SK-N-SH (cell line): ENCODE data around the gene SORD. TPM values are rescaled to one million over a fixed set of nuclear protein-coding genes. Genes with fewer than 3 reads are reported as not detected.

Source experiments
- CTCF ChIA-PET: fragments of 300-600, 350-600 bp; formaldehyde crosslinking; extraction: SDS; loops from one replicate; lab custom pipeline; 2021; lab: Yijun Ruan, JAX
- POLR2A ChIA-PET: fragments of 350-600 bp; sonication (Branson Sonifier 250); formaldehyde crosslinking; extraction: SDS; loops from one replicate; lab custom pipeline; 2020; ENCODE audit warnings: antibody characterized with exemption, inconsistent platforms; lab: Yijun Ruan, JAX
- DNase-seq: peaks from one replicate; pipeline ENCODE4 v3.0.0; 2012
- H2AFZ ChIP-seq: fragments of 200-600 bp; sonication (generic); 2 replicates; pipeline ENCODE4 v1.8.1; 2016; ENCODE audit warnings: antibody characterized with exemption, mild to moderate bottlenecking, low read depth
- H3F3A ChIP-seq: fragments of 200-600 bp; sonication (generic); replicated peaks from 2 replicates; pipeline ENCODE3; 2016; ENCODE audit warnings: antibody characterized with exemption, mild to moderate bottlenecking; ENCODE audit not compliant: insufficient read depth
- H3K27ac ChIP-seq, 2 experiments: fragments of 200-500 bp in 1 of 2; fragments of 200-600 bp in 1 of 2; sonication (Bioruptor generic) in 1 of 2; sonication (generic), shearing (Covaris generic) in 1 of 2; 2 replicates each; pipeline versions ENCODE4 v1.5.1 to v1.6.1; 2014 to 2016; ENCODE audit warnings: low read depth in 2 of 2, inconsistent platforms in 1 of 2, low read length in 1 of 2, mild to moderate bottlenecking in 1 of 2, mixed read lengths in 1 of 2
- H3K27me3 ChIP-seq: fragments of 200-600 bp; sonication (generic), shearing (Covaris generic); 2 replicates; pipeline ENCODE4 v1.6.1; 2016; ENCODE audit warnings: mixed run types; ENCODE audit not compliant: insufficient read depth
- H3K36me3 ChIP-seq, 2 experiments: fragments of 200-500 bp in 1 of 2; fragments of 200-600 bp in 1 of 2; sonication (Bioruptor generic) in 1 of 2; sonication (generic) in 1 of 2; replicated peaks in 1 of 2; 2 replicates each; pipeline versions ENCODE3 to v1.5.1; 2014 to 2016; ENCODE audit warnings: low read length in 1 of 2, mild to moderate bottlenecking in 1 of 2; ENCODE audit not compliant: insufficient read depth in 2 of 2, control insufficient read depth in 1 of 2
- H3K4me1 ChIP-seq, 2 experiments: fragments of 200-500 bp in 1 of 2; fragments of 200-600 bp in 1 of 2; sonication (Bioruptor generic) in 1 of 2; sonication (generic), shearing (Covaris generic) in 1 of 2; 2 replicates each; pipeline versions ENCODE4 v1.5.1 to v1.6.1; 2014 to 2016; ENCODE audit warnings: low read depth in 1 of 2, low read length in 1 of 2, mixed run types in 1 of 2; ENCODE audit not compliant: insufficient read depth in 2 of 2, control insufficient read depth in 1 of 2
- H3K4me2 ChIP-seq: fragments of 200-600 bp; sonication (generic), shearing (Covaris generic); 2 replicates; pipeline ENCODE4 v1.6.1; 2017; ENCODE audit warnings: mixed run types
- H3K4me3 ChIP-seq, 2 experiments: fragments of 200-500 bp in 1 of 2; fragments of 200-600 bp in 1 of 2; sonication (Bioruptor generic) in 1 of 2; sonication (generic), shearing (Covaris generic) in 1 of 2; 2 replicates each; pipeline versions ENCODE4 v1.5.1 to v1.8.1; 2014 to 2016; ENCODE audit warnings: low read depth in 2 of 2, inconsistent platforms in 1 of 2, low read length in 1 of 2, mild to moderate bottlenecking in 1 of 2, mixed read lengths in 1 of 2, moderate library complexity in 1 of 2
- H3K79me2 ChIP-seq: fragments of 200-600 bp; sonication (generic); 2 replicates; pipeline ENCODE4 v1.8.1; 2017; ENCODE audit warnings: mild to moderate bottlenecking; ENCODE audit not compliant: insufficient read depth
- H3K9ac ChIP-seq: fragments of 200-600 bp; sonication (generic); 2 replicates; pipeline ENCODE4 v1.6.1; 2017; ENCODE audit warnings: mixed run types
- H3K9me2 ChIP-seq: fragments of 200-600 bp; sonication (generic); 2 replicates; pipeline ENCODE4 v1.6.1; 2017; ENCODE audit warnings: mixed run types
- H3K9me3 ChIP-seq: fragments of 200-600 bp; sonication (generic); 2 replicates; pipeline ENCODE4 v1.6.1; 2017; ENCODE audit warnings: mixed run types, mild to moderate bottlenecking, moderate library complexity
- H4K20me1 ChIP-seq: fragments of 200-600 bp; sonication (generic); 2 replicates; pipeline ENCODE4 v1.6.1; 2017; ENCODE audit warnings: mild to moderate bottlenecking, mixed run types; ENCODE audit not compliant: insufficient read depth
- CHD2 ChIP-seq: fragments of 150-350 bp; IDR thresholded peaks from 2 replicates; pipeline ENCODE4 v1.6.1; 2018; ENCODE audit warnings: low read length; ENCODE audit not compliant: partially characterized antibody
- ELF1 ChIP-seq: IDR thresholded peaks from 2 replicates; pipeline ENCODE4 v1.4.0; 2012
- EP300 ChIP-seq, 2 experiments: IDR thresholded peaks; 2 replicates each; pipeline versions ENCODE4 v1.4.0 to v1.6.1; 2012; ENCODE audit warnings: borderline replicate concordance in 1 of 2, low read depth in 1 of 2, low read length in 1 of 2
- FOSL2 ChIP-seq: IDR thresholded peaks from 2 replicates; pipeline ENCODE4 v1.4.0; 2012; ENCODE audit warnings: low read depth, mild to moderate bottlenecking, moderate library complexity, borderline replicate concordance
- JUND ChIP-seq: IDR thresholded peaks from 2 replicates; pipeline ENCODE4 v1.4.0; 2012
- MXI1 ChIP-seq: IDR thresholded peaks from 2 replicates; pipeline ENCODE4 v1.6.1; 2012; ENCODE audit warnings: mild to moderate bottlenecking, low read depth, low read length, improper control_type of control experiment
- NFIC ChIP-seq: IDR thresholded peaks from 2 replicates; pipeline ENCODE4 v1.4.0; 2012; ENCODE audit warnings: borderline replicate concordance
- NRF1 ChIP-seq: IDR thresholded peaks from 2 replicates; pipeline ENCODE4 v1.6.1; 2012; ENCODE audit warnings: low read depth, mild to moderate bottlenecking, low read length
- POLR2AphosphoS5 ChIP-seq: IDR thresholded peaks from 2 replicates; pipeline ENCODE4 v1.6.1; 2012; ENCODE audit warnings: low read depth, low read length
- RAD21 ChIP-seq: IDR thresholded peaks from 2 replicates; pipeline ENCODE4 v1.6.1; 2012; ENCODE audit warnings: mild to moderate bottlenecking, low read length
- RFX5 ChIP-seq: IDR thresholded peaks from 2 replicates; pipeline ENCODE4 v1.6.1; 2012; ENCODE audit warnings: mild to moderate bottlenecking, improper control_type of control experiment, low read length
- TAF1 ChIP-seq: IDR thresholded peaks from 2 replicates; pipeline ENCODE4 v1.6.1; 2012; ENCODE audit warnings: low read depth, mild to moderate bottlenecking, low read length, moderate library complexity, borderline replicate concordance
- TCF12 ChIP-seq: IDR thresholded peaks from 2 replicates; pipeline ENCODE4 v1.4.0; 2012
- WGBS: methylation state at CpG from one replicate; pipeline ENCODE4 v1.1.6; 2017; ENCODE audit warnings: low lambda C conversion rate; 5-methylcytosine and 5-hydroxymethylcytosine counted together
- polyA plus RNA-seq, 3 experiments: library from polyadenylated mRNA; depleted of rRNA; stranded (reverse); fragments of >200 nt; gene quantifications; 2 replicates each; pipeline ENCODE4 v1.2.3, GENCODE V29; 2012
- TF ChIP-seq, protein P1 (sequence below): fragments of 150-350 bp; IDR thresholded peaks from 2 replicates; pipeline ENCODE4 v1.6.1; 2017; ENCODE audit warnings: antibody characterized with exemption, low read length, low read depth, borderline replicate concordance
- TF ChIP-seq, protein P2 (sequence below): IDR thresholded peaks from 2 replicates; pipeline ENCODE4 v1.4.0; 2012; ENCODE audit warnings: low read depth, borderline replicate concordance
- TF ChIP-seq, protein P3 (sequence below): IDR thresholded peaks from 2 replicates; pipeline ENCODE4 v1.6.1; 2012; ENCODE audit warnings: mild to moderate bottlenecking, low read depth, low read length, moderate library complexity
- TF ChIP-seq, protein P4 (sequence below): IDR thresholded peaks from 2 replicates; pipeline ENCODE4 v1.4.0; 2012; ENCODE audit warnings: low read depth, borderline replicate concordance
- TF ChIP-seq, protein P5 (sequence below): IDR thresholded peaks from 2 replicates; pipeline ENCODE4 v1.4.0; 2012; ENCODE audit warnings: low read depth

Gene SORD
- polyA plus RNA-seq, 1 of the 3 experiments (the other 2 are of a cell fraction): 35.1 TPM

DNA sequence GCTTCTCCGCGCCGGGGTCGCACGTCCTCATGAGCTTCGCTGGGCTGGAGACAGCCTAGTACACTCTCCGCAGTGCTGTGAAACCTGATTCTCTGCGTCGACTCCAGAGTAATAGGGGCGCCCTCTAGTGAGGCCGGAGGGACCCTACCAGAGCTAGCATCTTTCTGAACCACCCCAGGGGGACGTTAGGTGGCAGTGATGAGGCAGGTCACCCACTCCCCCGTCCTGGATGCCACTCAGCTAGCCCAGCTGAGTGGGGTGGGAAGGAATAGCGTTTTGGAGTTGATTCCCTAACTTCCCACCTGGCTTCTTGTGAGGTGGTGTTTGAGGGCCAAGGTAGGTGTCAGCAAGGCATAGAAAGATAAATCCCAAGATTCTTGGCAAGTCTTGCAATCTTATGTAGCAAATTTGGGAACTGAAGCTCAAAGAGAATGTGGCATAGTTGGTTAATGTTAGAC, 95.2 kb downstream of the SORD start (continued):
- TF ChIP-seq, protein P1, sequence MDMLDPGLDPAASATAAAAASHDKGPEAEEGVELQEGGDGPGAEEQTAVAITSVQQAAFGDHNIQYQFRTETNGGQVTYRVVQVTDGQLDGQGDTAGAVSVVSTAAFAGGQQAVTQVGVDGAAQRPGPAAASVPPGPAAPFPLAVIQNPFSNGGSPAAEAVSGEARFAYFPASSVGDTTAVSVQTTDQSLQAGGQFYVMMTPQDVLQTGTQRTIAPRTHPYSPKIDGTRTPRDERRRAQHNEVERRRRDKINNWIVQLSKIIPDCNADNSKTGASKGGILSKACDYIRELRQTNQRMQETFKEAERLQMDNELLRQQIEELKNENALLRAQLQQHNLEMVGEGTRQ: no peak
- TF ChIP-seq, protein P2, sequence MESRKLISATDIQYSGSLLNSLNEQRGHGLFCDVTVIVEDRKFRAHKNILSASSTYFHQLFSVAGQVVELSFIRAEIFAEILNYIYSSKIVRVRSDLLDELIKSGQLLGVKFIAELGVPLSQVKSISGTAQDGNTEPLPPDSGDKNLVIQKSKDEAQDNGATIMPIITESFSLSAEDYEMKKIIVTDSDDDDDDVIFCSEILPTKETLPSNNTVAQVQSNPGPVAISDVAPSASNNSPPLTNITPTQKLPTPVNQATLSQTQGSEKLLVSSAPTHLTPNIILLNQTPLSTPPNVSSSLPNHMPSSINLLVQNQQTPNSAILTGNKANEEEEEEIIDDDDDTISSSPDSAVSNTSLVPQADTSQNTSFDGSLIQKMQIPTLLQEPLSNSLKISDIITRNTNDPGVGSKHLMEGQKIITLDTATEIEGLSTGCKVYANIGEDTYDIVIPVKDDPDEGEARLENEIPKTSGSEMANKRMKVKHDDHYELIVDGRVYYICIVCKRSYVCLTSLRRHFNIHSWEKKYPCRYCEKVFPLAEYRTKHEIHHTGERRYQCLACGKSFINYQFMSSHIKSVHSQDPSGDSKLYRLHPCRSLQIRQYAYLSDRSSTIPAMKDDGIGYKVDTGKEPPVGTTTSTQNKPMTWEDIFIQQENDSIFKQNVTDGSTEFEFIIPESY: no peak
- TF ChIP-seq, protein P3, sequence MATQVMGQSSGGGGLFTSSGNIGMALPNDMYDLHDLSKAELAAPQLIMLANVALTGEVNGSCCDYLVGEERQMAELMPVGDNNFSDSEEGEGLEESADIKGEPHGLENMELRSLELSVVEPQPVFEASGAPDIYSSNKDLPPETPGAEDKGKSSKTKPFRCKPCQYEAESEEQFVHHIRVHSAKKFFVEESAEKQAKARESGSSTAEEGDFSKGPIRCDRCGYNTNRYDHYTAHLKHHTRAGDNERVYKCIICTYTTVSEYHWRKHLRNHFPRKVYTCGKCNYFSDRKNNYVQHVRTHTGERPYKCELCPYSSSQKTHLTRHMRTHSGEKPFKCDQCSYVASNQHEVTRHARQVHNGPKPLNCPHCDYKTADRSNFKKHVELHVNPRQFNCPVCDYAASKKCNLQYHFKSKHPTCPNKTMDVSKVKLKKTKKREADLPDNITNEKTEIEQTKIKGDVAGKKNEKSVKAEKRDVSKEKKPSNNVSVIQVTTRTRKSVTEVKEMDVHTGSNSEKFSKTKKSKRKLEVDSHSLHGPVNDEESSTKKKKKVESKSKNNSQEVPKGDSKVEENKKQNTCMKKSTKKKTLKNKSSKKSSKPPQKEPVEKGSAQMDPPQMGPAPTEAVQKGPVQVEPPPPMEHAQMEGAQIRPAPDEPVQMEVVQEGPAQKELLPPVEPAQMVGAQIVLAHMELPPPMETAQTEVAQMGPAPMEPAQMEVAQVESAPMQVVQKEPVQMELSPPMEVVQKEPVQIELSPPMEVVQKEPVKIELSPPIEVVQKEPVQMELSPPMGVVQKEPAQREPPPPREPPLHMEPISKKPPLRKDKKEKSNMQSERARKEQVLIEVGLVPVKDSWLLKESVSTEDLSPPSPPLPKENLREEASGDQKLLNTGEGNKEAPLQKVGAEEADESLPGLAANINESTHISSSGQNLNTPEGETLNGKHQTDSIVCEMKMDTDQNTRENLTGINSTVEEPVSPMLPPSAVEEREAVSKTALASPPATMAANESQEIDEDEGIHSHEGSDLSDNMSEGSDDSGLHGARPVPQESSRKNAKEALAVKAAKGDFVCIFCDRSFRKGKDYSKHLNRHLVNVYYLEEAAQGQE: no peak
- TF ChIP-seq, protein P4, sequence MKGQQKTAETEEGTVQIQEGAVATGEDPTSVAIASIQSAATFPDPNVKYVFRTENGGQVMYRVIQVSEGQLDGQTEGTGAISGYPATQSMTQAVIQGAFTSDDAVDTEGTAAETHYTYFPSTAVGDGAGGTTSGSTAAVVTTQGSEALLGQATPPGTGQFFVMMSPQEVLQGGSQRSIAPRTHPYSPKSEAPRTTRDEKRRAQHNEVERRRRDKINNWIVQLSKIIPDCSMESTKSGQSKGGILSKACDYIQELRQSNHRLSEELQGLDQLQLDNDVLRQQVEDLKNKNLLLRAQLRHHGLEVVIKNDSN: no peak

- ChIA-PET CTCF (interaction anchor here (0.7 to 2.2 kb wide), 30 partner anchors 8 to 266 kb away, joined by 3 to 52 read pairs (median 8); partner anchors contain the start of genes DUOX1, DUOXA1 and TERB2), POLR2A (no interaction called here)
- no peaks in the 10 kb centered on the region for H3K9me2 ChIP-seq
- H4K20me1 ChIP-seq: no peaks in the 10 kb centered on the region
- H3F3A ChIP-seq: no peaks in the 10 kb centered on the region
- peaks cover 6 to 14% of the 10 kb centered on the region in 2 experiments; a peak in 3 of 4 replicates for H3K4me1 ChIP-seq
- no peaks in the 10 kb centered on the region for H3K36me3 ChIP-seq
- no peak overlapping the region for H3K4me3 ChIP-seq
- 80% methylated on average over 3 of the region's 5 CpGs for WGBS
- no peak for DNase-seq
- H2AFZ ChIP-seq: no peak overlapping the region
- H3K4me2 ChIP-seq: no peak overlapping the region
- no peaks in the 10 kb centered on the region for H3K79me2 ChIP-seq
- no peak overlapping the region for H3K27ac ChIP-seq
- H3K27me3 ChIP-seq: peaks cover 16% of the 10 kb centered on the region
- no peak overlapping the region for H3K9ac ChIP-seq
- no peaks in the 10 kb centered on the region for H3K9me3 ChIP-seq
- TF ChIP-seq RFX5 (no peak), NRF1 (no peak), TAF1 (no peak), POLR2AphosphoS5 (no peak), JUND (no peak), CHD2 (no peak), TCF12 (no peak), RAD21 (no peak), NFIC (no peak), ELF1 (no peak), MXI1 (no peak), EP300 (IDR thresholded peaks at IDR 0.05; ENCODE audit: borderline replicate concordance in 1 of 2, low read depth in 1 of 2, low read length in 1 of 2) (no peak), FOSL2 (no peak)
- TF ChIP-seq, protein P4: no peak
- TF ChIP-seq, protein P2: no peak
- TF ChIP-seq, protein P5, sequence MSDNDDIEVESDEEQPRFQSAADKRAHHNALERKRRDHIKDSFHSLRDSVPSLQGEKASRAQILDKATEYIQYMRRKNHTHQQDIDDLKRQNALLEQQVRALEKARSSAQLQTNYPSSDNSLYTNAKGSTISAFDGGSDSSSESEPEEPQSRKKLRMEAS: no peak
- TF ChIP-seq, protein P1: no peak
Measured at GRCh38 chr15:45118996-45119395, 96.0 kb downstream of the SORD start.
